Stimulated activated CD8-positive, alpha-beta memory T cell treated with anti-CD3 and anti-CD28 coated beads, Interleukin-12 subunit alpha, Interleukin-12 subunit beta, amount 100 ng/mL, for 4 hours (primary cell): Measurements from ENCODE around the gene S100A14.
"Not testable (repeated sequence)": the region's sequence is repeated elsewhere in the genome, so short reads cannot be mapped to it uniquely, and the experiment has no call there.

Source experiments
- DNase-seq: peaks from one replicate; pipeline ENCODE4 v3.0.0-alpha.2; 2020; ENCODE audit warnings: low read depth

The S100A14 gene

GRCh38 chr1:153614906-153615305 is 1.2 kb downstream of the S100A14 start:
- no peak for DNase-seq

GRCh38 chr1:153614189-153614900 is 1.8 kb downstream of the S100A14 start:
- DNase-seq: no peak

GRCh38 chr1:153613406-153613805 is 2.7 kb downstream of the S100A14 start:
- DNase-seq: no peak

- no peak for DNase-seq
These were observed 3.3 kb downstream of the S100A14 start, which contains the start of gene S100A16 for GRCh38 chr1:153612755-153613331. Gene S100A16 (minus strand): TSS chr1:153613137. CDS start chr1:153608151, 4,986 bp downstream.

GRCh38 chr1:153612111-153612754 is 3.9 kb downstream of the S100A14 start:
- DNase-seq: no peak

- DNase-seq: no peak
These were observed 4.8 kb downstream of the S100A14 start for GRCh38 chr1:153611356-153611755.

- no peak for DNase-seq
These were observed 5.3 kb downstream of the S100A14 start for GRCh38 chr1:153610811-153611301.

- no peak for DNase-seq
These were observed 5.8 kb downstream of the S100A14 start for GRCh38 chr1:153610334-153610733.

- DNase-seq: no peak
These were observed 6.6 kb downstream of the S100A14 start for GRCh38 chr1:153609585-153609907.

GRCh38 chr1:153608742-153609584 is 7.2 kb downstream of the S100A14 start:
- DNase-seq: no peak

GRCh38 chr1:153608089-153608682 is 7.9 kb downstream of the S100A14 start:
- no peak for DNase-seq

GRCh38 chr1:153607381-153607780 is 8.7 kb downstream of the S100A14 start:
- DNase-seq: no peak

GRCh38 chr1:153606194-153606593 is 9.9 kb downstream of the S100A14 start:
- no peak for DNase-seq

- no peak for DNase-seq
These were observed 13.4 kb downstream of the S100A14 start for GRCh38 chr1:153602749-153603148.

GRCh38 chr1:153599847-153600246 is 16.3 kb downstream of the S100A14 start:
- no peak for DNase-seq

- no peak for DNase-seq
These were observed 17.6 kb downstream of the S100A14 start for GRCh38 chr1:153598309-153599172.

GRCh38 chr1:153597206-153597605 is 18.9 kb downstream of the S100A14 start:
- no peak for DNase-seq

- no peak for DNase-seq
These were observed 23.4 kb downstream of the S100A14 start for GRCh38 chr1:153592748-153593147.

- DNase-seq: no peak
These were observed 27.6 kb downstream of the S100A14 start for GRCh38 chr1:153588482-153588881.

GRCh38 chr1:153588033-153588432 is 28.1 kb downstream of the S100A14 start:
- DNase-seq: not testable (repeated sequence)

GRCh38 chr1:153587314-153587713 is 28.8 kb downstream of the S100A14 start:
- DNase-seq: no peak
